ENCODE measurements around the gene ZNRF3.

DNA sequence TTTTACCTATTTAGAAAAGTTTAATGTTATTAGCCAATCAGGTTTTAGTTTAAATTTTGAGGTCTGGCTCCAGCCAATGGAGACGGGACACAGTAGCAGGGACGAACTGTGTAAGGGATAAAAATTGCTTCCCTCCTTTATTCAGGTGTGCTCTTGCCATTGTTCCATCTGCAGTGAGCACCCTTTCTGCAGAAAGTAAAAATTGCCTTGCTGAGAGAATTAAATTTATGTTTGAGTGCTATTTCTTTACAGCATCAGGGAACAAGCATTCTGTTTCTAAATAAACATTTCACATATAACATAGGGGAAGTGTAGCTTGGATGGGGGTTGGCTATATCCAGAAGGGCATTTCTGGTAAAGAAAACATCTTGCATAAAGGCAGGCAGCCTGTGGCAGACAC lies 36.4 kb upstream of the ZNRF3 start:
- no peak for TF ChIP-seq CTCF (IDR thresholded peaks at IDR 0.05)
- no peak for TF ChIP-seq EP300 (IDR thresholded peaks at IDR 0.05)
